Loucy (cell line): ENCODE data around the gene NUP107.

Experiments used
- H2AFZ ChIP-seq: fragments of 200-600 bp; sonication (generic); 2 replicates; pipeline ENCODE4 v1.6.0; 2016; ENCODE audit warnings: antibody characterized with exemption, mild to moderate bottlenecking, low read length, moderate library complexity
- H3F3A ChIP-seq: fragments of 200-600 bp; 2 replicates; pipeline ENCODE4 v1.6.0; 2016; ENCODE audit warnings: antibody characterized with exemption, low read depth, mild to moderate bottlenecking
- H3K27me3 ChIP-seq: fragments of 200-600 bp; sonication (generic); 2 replicates; pipeline ENCODE4 v1.6.1; 2014; ENCODE audit warnings: low read length, mild to moderate bottlenecking; ENCODE audit not compliant: insufficient read depth, poor library complexity, severe bottlenecking
- H3K36me3 ChIP-seq: fragments of 200-600 bp; sonication (generic); 2 replicates; pipeline ENCODE4 v1.6.1; 2016; ENCODE audit warnings: low read length; ENCODE audit not compliant: insufficient read depth
- H3K4me1 ChIP-seq: fragments of 200-600 bp; sonication (generic); 2 replicates; pipeline ENCODE4 v1.5.1; 2014; ENCODE audit warnings: low read length, mild to moderate bottlenecking; ENCODE audit not compliant: insufficient read depth, poor library complexity, severe bottlenecking
- H3K4me2 ChIP-seq: fragments of 200-600 bp; sonication (generic); 2 replicates; pipeline ENCODE4 v1.6.0; 2014; ENCODE audit warnings: antibody characterized with exemption, low read length, low read depth, mild to moderate bottlenecking; ENCODE audit not compliant: poor library complexity, severe bottlenecking
- H3K4me3 ChIP-seq: fragments of 200-600 bp; sonication (generic); 2 replicates; pipeline ENCODE4 v1.5.1; 2014; ENCODE audit warnings: low read length, mild to moderate bottlenecking, mixed read lengths; ENCODE audit not compliant: poor library complexity, severe bottlenecking
- H3K79me2 ChIP-seq: fragments of 200-600 bp; sonication (generic); 2 replicates; pipeline ENCODE4 v1.6.1; 2014; ENCODE audit warnings: low read length; ENCODE audit not compliant: insufficient read depth
- H3K9ac ChIP-seq: fragments of 200-600 bp; sonication (generic); 2 replicates; pipeline ENCODE4 v1.6.0; 2014; ENCODE audit warnings: mild to moderate bottlenecking, low read depth, low read length, moderate library complexity; ENCODE audit not compliant: poor library complexity, severe bottlenecking
- H3K9me2 ChIP-seq: fragments of 200-600 bp; sonication (generic); replicated peaks from 2 replicates; pipeline ENCODE4 v1.6.1; 2016; ENCODE audit warnings: low read depth, low read length, mixed read lengths
- H3K9me3 ChIP-seq: fragments of 200-600 bp; sonication (generic); 2 replicates; pipeline ENCODE4 v1.6.1; 2014; ENCODE audit warnings: mild to moderate bottlenecking, antibody characterized with exemption, low read length, low read depth; ENCODE audit not compliant: insufficient read depth
- H4K20me1 ChIP-seq: fragments of 200-600 bp; sonication (generic); 2 replicates; pipeline ENCODE4 v1.6.0; 2014; ENCODE audit warnings: antibody characterized with exemption, low read length, mild to moderate bottlenecking; ENCODE audit not compliant: insufficient read depth, poor library complexity, severe bottlenecking
- CTCF ChIP-seq: fragments of 200-600 bp; sonication (generic); conservative IDR thresholded peaks from 2 replicates; pipeline ENCODE4 v1.5.1; 2014; ENCODE audit warnings: mild to moderate bottlenecking, antibody characterized with exemption, low read length
- EZH2phosphoT487 ChIP-seq: fragments of 200-600 bp; IDR thresholded peaks from 2 replicates; pipeline ENCODE4 v1.6.1; 2018; ENCODE audit warnings: antibody characterized with exemption, mild to moderate bottlenecking, moderate library complexity, borderline replicate concordance

Gene NUP107

GRCh38 chr12:68665016-68665569, 21.7 kb upstream of the NUP107 start:
- no peaks in the 10 kb centered on the region for H3K9me3 ChIP-seq
- H3K9me2 ChIP-seq: no peaks in the 10 kb centered on the region
- no peak overlapping the region for H2AFZ ChIP-seq
- no peak overlapping the region for H3K4me3 ChIP-seq
- H3K4me1 ChIP-seq: peaks cover 61% of the 10 kb centered on the region
- no peaks in the 10 kb centered on the region for H3K79me2 ChIP-seq
- H3K9ac ChIP-seq: peak overlapping the region; percentile 44
- peak; percentile 30; the same call in 1 of the 2 replicates for TF ChIP-seq CTCF
- TF ChIP-seq EZH2phosphoT487: no peak
- H3K27me3 ChIP-seq: no peaks in the 10 kb centered on the region
- no peaks in the 10 kb centered on the region for H4K20me1 ChIP-seq
- peak overlapping the region; percentile 62 for H3K4me2 ChIP-seq
- H3F3A ChIP-seq: peaks cover 9% of the 10 kb centered on the region; the same call in 1 of the 2 replicates
- H3K36me3 ChIP-seq: peaks cover 18% of the 10 kb centered on the region

GRCh38 chr12:68667291-68667690, 19.5 kb upstream of the NUP107 start:
- Histone ChIP-seq H4K20me1 (no peaks in the 10 kb centered on the region), H3K9me3 (no peaks in the 10 kb centered on the region), H2AFZ (no peak overlapping the region), H3K9me2 (no peaks in the 10 kb centered on the region), H3K36me3 (0 out of 2 replicates have a peak, but pooled peaks cover under 1% of the 10 kb centered on the region), H3K4me3 (peak overlapping the region; percentile 49), H3K9ac (peak overlapping the region; percentile 36), H3K27me3 (no peaks in the 10 kb centered on the region), H3K4me1 (peaks cover 66% of the 10 kb centered on the region), H3K79me2 (no peaks in the 10 kb centered on the region), H3K4me2 (peak overlapping the region; percentile 68), H3F3A (0 out of 2 replicates have a peak, but pooled peaks cover 2% of the 10 kb centered on the region)
- TF ChIP-seq CTCF (no peak), EZH2phosphoT487 (no peak)

- peak overlapping the region; percentile 49 for H3K4me3 ChIP-seq
- no peaks in the 10 kb centered on the region for H3K36me3 ChIP-seq
- no peaks in the 10 kb centered on the region for H4K20me1 ChIP-seq
- H3F3A ChIP-seq: no peaks in the 10 kb centered on the region
- no peaks in the 10 kb centered on the region for H3K9me3 ChIP-seq
- no peaks in the 10 kb centered on the region for H3K79me2 ChIP-seq
- peak overlapping the region; percentile 58 for H3K9ac ChIP-seq
- H3K4me1 ChIP-seq: peaks cover 66% of the 10 kb centered on the region
- no peaks in the 10 kb centered on the region for H3K27me3 ChIP-seq
- no peak for TF ChIP-seq CTCF
- TF ChIP-seq EZH2phosphoT487: no peak
- H3K9me2 ChIP-seq: no peaks in the 10 kb centered on the region
- no peak overlapping the region for H2AFZ ChIP-seq
- H3K4me2 ChIP-seq: peak overlapping the region; percentile 68
Measured at GRCh38 chr12:68667896-68668295, 18.9 kb upstream of the NUP107 start.
